ENCODE measurements around the gene UQCRFS1.

DNA sequence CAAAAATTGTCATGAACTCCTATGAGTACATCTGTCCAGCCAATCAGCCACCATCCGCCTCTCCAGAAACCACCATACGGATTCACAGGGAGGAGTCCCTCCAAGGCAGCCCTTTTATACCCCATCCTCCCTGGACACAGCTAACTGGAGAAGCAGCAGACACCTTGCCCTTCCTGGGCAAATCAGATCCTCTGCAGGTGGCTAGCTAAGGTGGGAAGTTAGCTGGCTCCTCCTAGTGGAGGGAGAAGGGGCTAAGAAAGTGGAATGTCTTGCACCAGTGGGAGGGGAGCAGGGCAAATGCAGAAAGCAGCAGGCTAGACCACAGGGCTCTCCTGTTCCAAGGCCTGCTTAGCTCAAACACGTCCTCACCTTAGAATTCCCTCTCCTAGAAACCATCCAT lies 46.2 kb upstream of the UQCRFS1 start:
- TF ChIP-seq, protein P1, sequence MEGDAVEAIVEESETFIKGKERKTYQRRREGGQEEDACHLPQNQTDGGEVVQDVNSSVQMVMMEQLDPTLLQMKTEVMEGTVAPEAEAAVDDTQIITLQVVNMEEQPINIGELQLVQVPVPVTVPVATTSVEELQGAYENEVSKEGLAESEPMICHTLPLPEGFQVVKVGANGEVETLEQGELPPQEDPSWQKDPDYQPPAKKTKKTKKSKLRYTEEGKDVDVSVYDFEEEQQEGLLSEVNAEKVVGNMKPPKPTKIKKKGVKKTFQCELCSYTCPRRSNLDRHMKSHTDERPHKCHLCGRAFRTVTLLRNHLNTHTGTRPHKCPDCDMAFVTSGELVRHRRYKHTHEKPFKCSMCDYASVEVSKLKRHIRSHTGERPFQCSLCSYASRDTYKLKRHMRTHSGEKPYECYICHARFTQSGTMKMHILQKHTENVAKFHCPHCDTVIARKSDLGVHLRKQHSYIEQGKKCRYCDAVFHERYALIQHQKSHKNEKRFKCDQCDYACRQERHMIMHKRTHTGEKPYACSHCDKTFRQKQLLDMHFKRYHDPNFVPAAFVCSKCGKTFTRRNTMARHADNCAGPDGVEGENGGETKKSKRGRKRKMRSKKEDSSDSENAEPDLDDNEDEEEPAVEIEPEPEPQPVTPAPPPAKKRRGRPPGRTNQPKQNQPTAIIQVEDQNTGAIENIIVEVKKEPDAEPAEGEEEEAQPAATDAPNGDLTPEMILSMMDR (conservative IDR thresholded peaks at IDR 0.05) = peak; percentile 52
- no peak for TF ChIP-seq ZFX (IDR thresholded peaks at IDR 0.05)

Measured in C4-2B (cell line).